Parathyroid adenoma (tissue), 2 donors: ENCODE measurements around the gene RBM33.
"Not testable (repeated sequence)": the region's sequence is repeated elsewhere in the genome, so short reads cannot be mapped to it uniquely, and the experiment has no call there.

ENCODE experiments used
- H2AFZ ChIP-seq: fragments of 300-600 bp; sonication (generic); one replicate; pipeline ENCODE4 v1.7.0; 2017; ENCODE audit warnings: antibody characterized with exemption, mild to moderate bottlenecking
- H3K27ac ChIP-seq: fragments of 300-600 bp; sonication (generic); one replicate; pipeline ENCODE4 v1.7.0; 2017
- H3K27me3 ChIP-seq: fragments of 300-600 bp; sonication (generic); one replicate; pipeline ENCODE4 v1.7.0; 2017; ENCODE audit warnings: low read length; ENCODE audit not compliant: control insufficient read depth, insufficient read depth
- H3K36me3 ChIP-seq: fragments of 300-600 bp; sonication (generic); one replicate; pipeline ENCODE4 v1.7.0; 2017; ENCODE audit warnings: low read length; ENCODE audit not compliant: control insufficient read depth, insufficient read depth
- H3K4me1 ChIP-seq: fragments of 300-600 bp; sonication (generic); one replicate; pipeline ENCODE4 v1.7.0; 2017; ENCODE audit warnings: control low read depth
- H3K4me2 ChIP-seq: fragments of 300-600 bp; sonication (generic); one replicate; pipeline ENCODE4 v1.7.0; 2017; ENCODE audit warnings: low read length
- H3K4me3 ChIP-seq: fragments of 300-600 bp; sonication (generic); one replicate; pipeline ENCODE4 v1.7.0; 2017; ENCODE audit warnings: low read depth, low read length
- H3K79me2 ChIP-seq: fragments of 300-600 bp; sonication (generic); one replicate; pipeline ENCODE4 v1.7.0; 2017; ENCODE audit warnings: control low read depth
- H3K9ac ChIP-seq: fragments of 300-600 bp; sonication (generic); one replicate; pipeline ENCODE4 v1.7.0; 2017; ENCODE audit warnings: mild to moderate bottlenecking
- H3K9me3 ChIP-seq: fragments of 300-600 bp; sonication (generic); one replicate; pipeline ENCODE4 v1.7.0; 2017; ENCODE audit warnings: low read length; ENCODE audit not compliant: control insufficient read depth
- CTCF ChIP-seq: fragments of 300-600 bp; sonication (generic); IDR thresholded peaks from one replicate; pipeline ENCODE4 v1.7.0; 2017; ENCODE audit warnings: antibody characterized with exemption, mild to moderate bottlenecking
- donor health status: primary hyperparathyroidism.

The RBM33 gene

GRCh38 chr7:155683714-155684113 is 39.3 kb downstream of the RBM33 start:
- Histone ChIP-seq H3K27me3 (no peaks in the 10 kb centered on the region), H2AFZ (no peak overlapping the region), H3K9me3 (no peaks in the 10 kb centered on the region), H3K79me2 (peaks cover 47% of the 10 kb centered on the region), H3K4me1 (peaks cover 6% of the 10 kb centered on the region), H3K4me2 (no peak overlapping the region), H3K36me3 (no peaks in the 10 kb centered on the region), H3K27ac (no peak overlapping the region), H3K4me3 (no peak overlapping the region), H3K9ac (no peak overlapping the region)
- no peak for TF ChIP-seq CTCF

DNA sequence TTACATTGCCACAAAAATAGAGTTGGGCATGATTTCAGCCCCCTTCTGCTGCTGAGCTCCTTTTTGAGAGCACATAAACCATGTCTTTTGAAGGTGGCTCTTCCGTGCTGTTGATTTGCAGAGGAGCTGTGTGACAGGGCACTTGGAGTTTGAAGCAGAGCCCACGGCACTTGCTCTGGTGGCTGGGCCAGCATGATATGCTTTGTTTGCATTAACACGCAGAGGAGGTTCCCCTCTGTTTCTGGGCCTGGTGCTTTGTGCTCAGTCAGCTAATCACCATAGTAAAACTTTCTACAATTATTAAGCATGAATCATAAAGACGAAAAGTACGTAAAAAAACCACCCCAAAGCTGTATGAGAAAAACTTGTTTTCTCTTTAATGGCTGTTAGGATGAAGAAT is 40.1 kb downstream of the RBM33 start:
- H3K36me3 ChIP-seq, result no peaks in the 10 kb centered on the region
- H3K4me2 ChIP-seq, result no peak overlapping the region
- TF ChIP-seq CTCF, result no peak
- H3K4me3 ChIP-seq, result no peak overlapping the region
- no peaks in the 10 kb centered on the region for H3K27me3 ChIP-seq
- H3K9me3 ChIP-seq, result no peaks in the 10 kb centered on the region
- H3K9ac ChIP-seq, result no peak overlapping the region
- peaks cover 6% of the 10 kb centered on the region for H3K4me1 ChIP-seq
- no peak overlapping the region for H3K27ac ChIP-seq
- H3K79me2 ChIP-seq, result peaks cover 46% of the 10 kb centered on the region
- no peak overlapping the region for H2AFZ ChIP-seq

GRCh38 chr7:155685070-155685790 is 40.8 kb downstream of the RBM33 start:
- H3K4me2 ChIP-seq, result no peak overlapping the region
- H3K27me3 ChIP-seq, result no peaks in the 10 kb centered on the region
- peaks cover 53% of the 10 kb centered on the region for H3K79me2 ChIP-seq
- no peak overlapping the region for H2AFZ ChIP-seq
- no peak overlapping the region for H3K4me3 ChIP-seq
- no peak overlapping the region for H3K9ac ChIP-seq
- peaks cover 6% of the 10 kb centered on the region for H3K4me1 ChIP-seq
- no peak for TF ChIP-seq CTCF
- no peak overlapping the region for H3K27ac ChIP-seq
- no peaks in the 10 kb centered on the region for H3K9me3 ChIP-seq
- H3K36me3 ChIP-seq, result no peaks in the 10 kb centered on the region

GRCh38 chr7:155685791-155686160 is 41.3 kb downstream of the RBM33 start:
- Histone ChIP-seq H3K79me2 (peaks cover 56% of the 10 kb centered on the region), H3K4me1 (peaks cover 6% of the 10 kb centered on the region), H3K27me3 (no peaks in the 10 kb centered on the region), H3K4me2 (no peak overlapping the region), H3K36me3 (no peaks in the 10 kb centered on the region), H3K27ac (no peak overlapping the region), H3K4me3 (no peak overlapping the region), H3K9me3 (no peaks in the 10 kb centered on the region), H3K9ac (no peak overlapping the region), H2AFZ (no peak overlapping the region)
- no peak for TF ChIP-seq CTCF

DNA sequence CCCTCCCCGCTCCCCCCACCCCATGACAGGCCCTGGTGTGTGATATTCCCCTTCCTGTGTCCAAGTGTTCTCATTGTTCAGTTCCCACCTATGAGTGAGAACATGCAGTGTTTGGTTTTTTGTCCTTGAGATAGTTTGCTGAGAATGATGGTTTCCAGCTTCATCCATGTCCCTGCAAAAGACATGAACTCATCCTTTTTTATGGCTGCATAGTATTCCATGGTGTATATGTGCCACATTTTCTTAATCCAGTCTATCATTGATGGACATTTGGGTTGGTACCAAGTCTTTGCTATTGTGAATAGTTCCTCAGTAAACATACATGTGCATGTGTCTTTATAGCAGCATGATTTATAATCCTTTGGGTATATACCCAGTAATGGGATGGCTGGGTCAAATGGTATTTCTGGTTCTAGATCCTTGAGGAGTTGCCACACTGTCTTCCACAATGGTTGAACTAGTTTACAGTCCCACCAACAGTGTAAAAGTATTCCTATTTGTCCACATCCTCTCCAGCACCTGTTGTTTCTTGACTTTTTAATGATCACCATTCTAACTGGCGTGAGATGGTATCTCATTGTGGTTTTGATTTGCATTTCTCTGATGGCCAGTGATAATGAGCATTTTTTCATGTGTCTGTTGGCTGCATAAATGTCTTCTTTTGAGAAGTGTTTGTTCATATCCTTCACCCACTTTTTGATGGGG is 42.3 kb downstream of the RBM33 start:
- H3K79me2 ChIP-seq, result peaks cover 58% of the 10 kb centered on the region
- H3K9ac ChIP-seq, H2AFZ ChIP-seq, H3K27ac ChIP-seq, H3K4me1 ChIP-seq, H3K4me2 ChIP-seq, H3K36me3 ChIP-seq, H3K4me3 ChIP-seq, H3K27me3 ChIP-seq, H3K9me3 ChIP-seq: not testable (repeated sequence)

DNA sequence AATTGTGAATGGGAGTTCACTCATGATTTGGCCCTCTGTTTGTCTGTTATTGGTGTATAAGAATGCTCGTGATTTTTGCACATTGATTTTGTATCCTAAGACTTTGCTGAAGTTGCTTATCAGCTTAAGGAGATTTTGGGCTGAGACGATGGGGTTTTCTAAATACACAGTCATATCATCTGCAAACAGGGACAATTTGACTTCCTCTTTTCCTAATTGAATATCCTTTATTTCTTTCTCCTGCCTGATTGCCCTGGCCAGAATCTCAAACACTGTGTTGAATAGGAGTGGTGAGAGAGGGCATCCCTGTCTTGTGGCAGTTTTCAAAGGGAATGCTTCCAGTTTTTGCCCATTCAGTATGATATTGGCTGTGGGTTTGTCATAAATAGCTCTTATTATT is 43.8 kb downstream of the RBM33 start:
- H3K4me1 ChIP-seq, H3K27ac ChIP-seq, H3K9ac ChIP-seq, H3K4me3 ChIP-seq, H2AFZ ChIP-seq, H3K36me3 ChIP-seq, H3K9me3 ChIP-seq, H3K4me2 ChIP-seq, H3K27me3 ChIP-seq: not testable (repeated sequence)
- H3K79me2 ChIP-seq, result peaks cover 51% of the 10 kb centered on the region

GRCh38 chr7:155690655-155691054 is 46.2 kb downstream of the RBM33 start:
- H3K79me2 ChIP-seq, result peaks cover 53% of the 10 kb centered on the region
- not testable (repeated sequence) for H3K4me2 ChIP-seq, H3K4me1 ChIP-seq, H3K9ac ChIP-seq, H3K27ac ChIP-seq, H3K9me3 ChIP-seq, H2AFZ ChIP-seq, H3K36me3 ChIP-seq, H3K4me3 ChIP-seq, H3K27me3 ChIP-seq
